Motor neuron (in vitro differentiated cells): ENCODE data around the gene MED9. TPM values are rescaled to one million over a fixed set of nuclear protein-coding genes. Genes with fewer than 3 reads are reported as not detected.

Source experiments
- ATAC-seq, 8 experiments: fragments of 200-7000 bp; cut with Tn5 transposase; replicated peaks in 6 of 8; 2 replicates each; pipeline ENCODE4 v1.8.0; 2021; ENCODE audit warnings: mild to moderate bottlenecking in 8 of 8, moderate library complexity in 8 of 8
- H3K27ac ChIP-seq, 2 donors: fragments of 250-450 bp; sonication (Bioruptor Pico); 2 replicates each; pipeline ENCODE4 v1.9.0; 2021; ENCODE audit warnings: antibody characterized with exemption in 2 of 2, mild to moderate bottlenecking in 2 of 2, moderate library complexity in 1 of 2
- H3K4me1 ChIP-seq, 2 donors: fragments of 250-450 bp; sonication (Bioruptor Pico); replicated peaks in 1 of 2; 2 replicates each; pipeline ENCODE4 v1.6.1; 2021; ENCODE audit warnings: antibody characterized with exemption in 2 of 2, mild to moderate bottlenecking in 2 of 2, moderate library complexity in 1 of 2
- H3K4me3 ChIP-seq, 5 donors: fragments of 250-450 bp; sonication (Bioruptor Pico); 2 replicates each; pipeline ENCODE4 v1.9.0; 2021; ENCODE audit warnings: antibody characterized with exemption in 5 of 5, mild to moderate bottlenecking in 5 of 5, moderate library complexity in 4 of 5
- whole genome bisulfite sequencing, 10 experiments: fragments of 450-650 bp; shearing (Covaris generic); methylation state at CpG; one replicate each; pipeline ENCODE4 v1.0.0; 2022; 5-methylcytosine and 5-hydroxymethylcytosine counted together
- in situ Hi-C, 9 experiments: fragments of 400-800 bp; cut with MboI; loops; one replicate each; pipeline ENCODE4 v1.15.0; 2021; ENCODE audit warnings: low sequenced_read_pairs in 9 of 9, low pct_unique_long_range_greater_than_20kb in 2 of 9; ENCODE audit not compliant: unreplicated experiment in 9 of 9
- total RNA-seq, 8 experiments: library from RNA; unstranded; fragments of 300-600 nt; gene quantifications; 2 replicates each; pipeline versions ENCODE4 v1.2.3 to v1.2.4, GENCODE V29; 2022

Gene MED9
- total RNA-seq, 8 experiments from 2014 or later: 6.5 to 23.0 (median 17.1) TPM

GRCh38 chr17:17502741-17503565 lies 26.2 kb downstream of the MED9 start:
- Histone ChIP-seq H3K27ac (no peak overlapping the region), H3K4me1 (peaks cover 21 to 24% of the 10 kb centered on the region in 2 donors), H3K4me3 (no peak overlapping the region)
- WGBS, 10 experiments: 66 to 95% (median 81%) methylated on average over 3 to 9 of the region's 21 CpGs; no CpG with 5 or more reads in 5 of the 10 experiments
- ATAC-seq: no peak
- in situ Hi-C loops: loop anchor here in 1 of 9 experiments (10.0 kb wide), 1 partner anchor 62 kb away; no protein-coding TSS in a partner anchor

GRCh38 chr17:17503566-17504130 lies 26.8 kb downstream of the MED9 start:
- H3K27ac ChIP-seq: no peak overlapping the region

GRCh38 chr17:17504341-17505140 lies 27.7 kb downstream of the MED9 start:
- no peak for ATAC-seq
- 50 to 100% (median 57%) methylated on average over 1 to 2 of the region's 20 CpGs; no CpG with 5 or more reads in 7 of the 10 experiments for WGBS, 10 experiments
- H3K27ac ChIP-seq: no peak overlapping the region

More at GRCh38 chr17:17503566-17504130, 26.8 kb downstream of the MED9 start:
- H3K4me1 ChIP-seq: peaks cover 21 to 24% of the 10 kb centered on the region in 2 donors
- no peak overlapping the region for H3K4me3 ChIP-seq
- in situ Hi-C loops: loop anchor here in 1 of 9 experiments (10.0 kb wide), 1 partner anchor 61 kb away; no protein-coding TSS in a partner anchor
- peak in 5 of 8 experiments; percentile 13 to 34 (median 18) for ATAC-seq
- WGBS, 10 experiments: 36 to 100% methylated on average over 2 to 4 of the region's 7 CpGs; no CpG with 5 or more reads in 8 of the 10 experiments

GRCh38 chr17:17505151-17505550 lies 28.4 kb downstream of the MED9 start:
- Histone ChIP-seq H3K4me1 (peaks cover 17 to 24% of the 10 kb centered on the region in 2 donors), H3K4me3 (no peak overlapping the region), H3K27ac (no peak overlapping the region)
- no peak for ATAC-seq
- WGBS, 10 experiments: no CpG with 5 or more reads among the region's 5 CpGs
- in situ Hi-C loops: loop anchor here in 1 of 9 experiments (10.0 kb wide), 1 partner anchor 60 kb away; no protein-coding TSS in a partner anchor

More at GRCh38 chr17:17504341-17505140, 27.7 kb downstream of the MED9 start:
- in situ Hi-C loops: loop anchor here in 1 of 9 experiments (10.0 kb wide), 1 partner anchor 60 kb away; no protein-coding TSS in a partner anchor
- H3K4me3 ChIP-seq: no peak overlapping the region
- peaks cover 21 to 24% of the 10 kb centered on the region in 2 donors for H3K4me1 ChIP-seq

- 50 to 96% (median 80%) methylated on average over 1 to 5 of the region's 22 CpGs; no CpG with 5 or more reads in 6 of the 10 experiments for WGBS, 10 experiments
- Histone ChIP-seq H3K27ac (no peak overlapping the region), H3K4me3 (no peak overlapping the region), H3K4me1 (peaks cover 17 to 24% of the 10 kb centered on the region in 2 donors)
- in situ Hi-C loops: loop anchor here in 1 of 9 experiments (10.0 kb wide), 1 partner anchor 59 kb away; no protein-coding TSS in a partner anchor
- no peak for ATAC-seq
Measured at GRCh38 chr17:17505610-17506171, 28.9 kb downstream of the MED9 start.

GRCh38 chr17:17506181-17506741 lies 29.5 kb downstream of the MED9 start:
- in situ Hi-C loops: loop anchor here in 1 of 9 experiments (10.0 kb wide), 1 partner anchor 59 kb away; no protein-coding TSS in a partner anchor
- 50 to 100% (median 80%) methylated on average over 1 to 12 of the region's 22 CpGs; no CpG with 5 or more reads in 4 of the 10 experiments for WGBS, 10 experiments
- Histone ChIP-seq H3K4me3 (no peak overlapping the region), H3K27ac (no peak overlapping the region), H3K4me1 (peaks cover 17 to 24% of the 10 kb centered on the region in 2 donors)
- ATAC-seq: peak in 4 of 8 experiments; percentile 27 to 53 (median 28)

- H3K27ac ChIP-seq: no peak overlapping the region
- peaks cover 17 to 24% of the 10 kb centered on the region in 2 donors for H3K4me1 ChIP-seq
- in situ Hi-C loops: loop anchor here in 1 of 9 experiments (10.0 kb wide), 1 partner anchor 58 kb away; no protein-coding TSS in a partner anchor
- peak in 3 of 8 experiments; percentile 10 to 69 (median 20) for ATAC-seq
- WGBS, 10 experiments: 95 to 100% (median 100%) methylated on average over 3 to 4 of the region's 17 CpGs; no CpG with 5 or more reads in 7 of the 10 experiments
- H3K4me3 ChIP-seq: no peak overlapping the region
Measured at GRCh38 chr17:17506893-17507464, 30.2 kb downstream of the MED9 start.

- no peak for ATAC-seq
- WGBS, 10 experiments: 80 to 100% (median 93%) methylated on average over 1 to 3 of the region's 16 CpGs; no CpG with 5 or more reads in 7 of the 10 experiments
Measured at GRCh38 chr17:17507465-17508011, 30.7 kb downstream of the MED9 start.

GRCh38 chr17:17508019-17508535 lies 31.3 kb downstream of the MED9 start:
- H3K27ac ChIP-seq: no peak overlapping the region
- in situ Hi-C loops: loop anchor here in 1 of 9 experiments (10.0 kb wide), 1 partner anchor 57 kb away; no protein-coding TSS in a partner anchor
- no peak for ATAC-seq
- no peak overlapping the region for H3K4me3 ChIP-seq
- WGBS, 10 experiments: 0 to 100% (median 82%) methylated on average over 1 of the region's 11 CpGs; no CpG with 5 or more reads in 4 of the 10 experiments
- peaks cover 20 to 24% of the 10 kb centered on the region in 2 donors for H3K4me1 ChIP-seq

More at GRCh38 chr17:17507465-17508011, 30.7 kb downstream of the MED9 start:
- Histone ChIP-seq H3K4me1 (peaks cover 20 to 24% of the 10 kb centered on the region in 2 donors), H3K4me3 (no peak overlapping the region), H3K27ac (no peak overlapping the region)
- in situ Hi-C loops: loop anchor here in 1 of 9 experiments (10.0 kb wide), 1 partner anchor 57 kb away; no protein-coding TSS in a partner anchor

GRCh38 chr17:17508646-17509591 lies 32.1 kb downstream of the MED9 start:
- WGBS, 10 experiments: 92 to 100% (median 95%) methylated on average over 3 to 16 of the region's 33 CpGs; no CpG with 5 or more reads in 4 of the 10 experiments
- no peak for ATAC-seq
- Histone ChIP-seq H3K4me3 (no peak overlapping the region), H3K4me1 (peaks cover 16 to 18% of the 10 kb centered on the region in 2 donors), H3K27ac (no peak overlapping the region)
- in situ Hi-C loops: loop anchor here in 1 of 9 experiments (10.0 kb wide), 1 partner anchor 56 kb away; no protein-coding TSS in a partner anchor
